ENCODE results near the gene PLPPR2.
A peak's percentile ranks its signal among the peaks of the same experiment; 100 is the strongest.
"Not testable (repeated sequence)": the region's sequence is repeated elsewhere in the genome, so short reads cannot be mapped to it uniquely, and the experiment has no call there.

The PLPPR2 gene

GRCh38 chr19:11375143-11375948 lies 20.1 kb downstream of the PLPPR2 start:
- no peaks in the 10 kb centered on the region for H3K27me3 ChIP-seq
- no peak for TF ChIP-seq CTCF (IDR thresholded peaks at IDR 0.05; ENCODE audit: low read depth, low read length)
- peaks cover 11% of the 10 kb centered on the region for H3K4me1 ChIP-seq
- no peaks in the 10 kb centered on the region for H3K36me3 ChIP-seq
- DNase-seq: peak; percentile 69
- peak overlapping the region; percentile 77 for H3K4me3 ChIP-seq (ENCODE audit: low read depth, low read length)
- no peaks in the 10 kb centered on the region for H3K9me3 ChIP-seq

DNA sequence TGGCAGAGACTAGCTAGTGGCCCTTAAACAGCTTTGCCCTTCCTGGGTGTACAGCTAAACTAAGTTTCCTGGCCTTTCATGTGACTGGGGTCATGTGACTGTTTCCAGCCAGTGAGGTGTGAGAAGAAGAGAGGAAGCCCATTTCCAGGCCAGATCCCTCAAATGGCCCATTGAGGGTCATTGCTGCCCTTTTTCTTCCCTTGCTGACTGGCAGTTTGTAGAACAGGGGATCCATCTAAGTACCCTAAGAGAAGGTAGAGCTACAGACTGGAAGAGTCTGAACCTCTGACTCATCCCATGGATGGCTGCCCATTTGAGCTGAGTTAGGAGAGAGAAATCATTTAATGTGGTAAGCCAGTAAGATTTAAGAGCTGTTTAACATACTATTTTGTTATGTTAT lies 22.0 kb downstream of the PLPPR2 start:
- H3K9me3 ChIP-seq: no peaks in the 10 kb centered on the region
- H3K27me3 ChIP-seq: no peaks in the 10 kb centered on the region
- no peaks in the 10 kb centered on the region for H3K36me3 ChIP-seq
- peaks cover 11% of the 10 kb centered on the region for H3K4me1 ChIP-seq
- no peak for TF ChIP-seq CTCF (IDR thresholded peaks at IDR 0.05; ENCODE audit: low read depth, low read length)
- no peak overlapping the region for H3K4me3 ChIP-seq (ENCODE audit: low read depth, low read length)
- peak; percentile 37 for DNase-seq

GRCh38 chr19:11377756-11378155 lies 22.5 kb downstream of the PLPPR2 start:
- no peak overlapping the region for H3K4me3 ChIP-seq (ENCODE audit: low read depth, low read length)
- no peak for DNase-seq
- no peaks in the 10 kb centered on the region for H3K36me3 ChIP-seq
- H3K27me3 ChIP-seq: no peaks in the 10 kb centered on the region
- H3K4me1 ChIP-seq: peaks cover 11% of the 10 kb centered on the region
- H3K9me3 ChIP-seq: no peaks in the 10 kb centered on the region
- TF ChIP-seq CTCF (IDR thresholded peaks at IDR 0.05; ENCODE audit: low read depth, low read length): no peak

GRCh38 chr19:11378319-11379189 lies 23.3 kb downstream of the PLPPR2 start:
- TF ChIP-seq CTCF (IDR thresholded peaks at IDR 0.05; ENCODE audit: low read depth, low read length): peak; percentile 84
- no peak overlapping the region for H3K4me3 ChIP-seq (ENCODE audit: low read depth, low read length)
- DNase-seq: peak; percentile 84
- H3K9me3 ChIP-seq: no peaks in the 10 kb centered on the region
- no peaks in the 10 kb centered on the region for H3K36me3 ChIP-seq
- H3K4me1 ChIP-seq: peaks cover 6% of the 10 kb centered on the region; the same call in 1 of the 2 replicates
- no peaks in the 10 kb centered on the region for H3K27me3 ChIP-seq

DNA sequence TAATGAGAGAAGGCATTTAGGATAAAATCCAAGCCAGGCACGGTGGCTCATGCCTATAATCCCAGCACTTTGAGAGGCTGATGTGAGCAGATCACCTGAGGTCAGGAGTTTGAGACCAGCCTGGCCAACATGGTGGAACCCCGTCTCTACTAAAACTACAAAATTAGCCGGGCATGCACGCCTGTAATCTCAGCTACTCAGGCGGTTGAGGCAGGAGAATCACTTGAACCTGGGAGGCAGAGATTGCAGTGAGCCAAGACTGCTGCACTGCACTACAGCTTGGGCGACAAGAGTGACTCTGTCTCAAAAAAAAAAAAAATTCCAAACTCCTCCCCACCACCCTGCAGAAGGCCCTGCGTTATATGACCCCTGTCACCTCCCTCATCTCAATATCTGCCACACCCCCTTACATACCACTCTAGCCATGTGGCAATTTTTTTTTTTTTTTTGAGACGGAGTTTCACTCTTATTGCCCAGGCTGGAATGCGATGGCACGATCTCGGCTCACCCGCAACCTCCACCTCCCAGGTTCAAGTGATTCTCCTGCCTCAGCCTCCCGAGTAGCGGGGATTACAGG lies 24.1 kb downstream of the PLPPR2 start:
- H3K27me3 ChIP-seq; H3K4me3 ChIP-seq (ENCODE audit: low read depth, low read length); H3K9me3 ChIP-seq; H3K4me1 ChIP-seq; H3K36me3 ChIP-seq; DNase-seq: not testable (repeated sequence)

DNA sequence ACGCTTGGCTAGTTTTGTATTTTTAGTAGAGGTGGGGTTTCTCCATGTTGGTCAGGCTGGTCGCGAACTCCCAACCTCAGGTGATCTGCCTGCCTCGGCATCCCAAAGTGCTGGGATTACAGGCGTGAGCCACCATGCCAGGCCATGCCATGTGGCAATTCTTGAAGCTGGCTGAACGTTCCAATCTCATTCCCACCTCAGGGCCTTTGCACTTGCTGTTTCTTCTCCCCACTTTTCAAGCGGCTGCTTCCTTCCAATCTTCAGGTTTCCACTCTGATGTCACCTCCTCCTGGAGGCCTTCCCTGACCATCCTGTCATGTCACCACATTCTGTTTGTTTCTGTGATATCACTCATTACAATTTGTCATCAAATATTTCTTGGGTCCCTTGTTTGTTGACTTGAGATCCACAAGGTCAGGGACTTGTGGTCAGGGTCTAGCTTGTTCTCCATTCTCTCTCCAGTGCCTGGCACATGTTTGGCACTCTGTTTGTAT lies 24.7 kb downstream of the PLPPR2 start:
- TF ChIP-seq CTCF (IDR thresholded peaks at IDR 0.05; ENCODE audit: low read depth, low read length): no peak
- no peak for DNase-seq
- no peaks in the 10 kb centered on the region for H3K36me3 ChIP-seq
- no peaks in the 10 kb centered on the region for H3K9me3 ChIP-seq
- H3K4me3 ChIP-seq (ENCODE audit: low read depth, low read length): no peak overlapping the region
- H3K4me1 ChIP-seq: peaks cover 3% of the 10 kb centered on the region; the same call in 1 of the 2 replicates
- no peaks in the 10 kb centered on the region for H3K27me3 ChIP-seq

All from BE2C (cell line).